Panc1 (cell line): ENCODE results near the gene SETD6. TPM values are rescaled to one million over a fixed set of nuclear protein-coding genes. Genes with fewer than 3 reads are reported as not detected.
A peak's percentile ranks its signal among the peaks of the same experiment; 100 is the strongest.

ENCODE experiments used
- ATAC-seq: fragments of 200-7000 bp; cut with Tn5 transposase; 2 replicates; pipeline ENCODE4 v1.9.1; 2020; ENCODE audit warnings: mild to moderate bottlenecking, moderate library complexity
- BruUV-seq: library from RNA; stranded (reverse); fragments of 400-500 nt; replicated peaks from 2 replicates; lab custom pipeline; 2021; lab: Mats Ljungman, UMichigan
- CTCF ChIA-PET: fragments of 300-600 bp; sonication (Branson Sonifier 250); formaldehyde crosslinking; loops from one replicate; lab custom pipeline; 2022; ENCODE audit warnings: antibody characterized with exemption; lab: Charles Lee
- POLR2A ChIA-PET: fragments of 300-600 bp; sonication (Branson Sonifier 250); formaldehyde crosslinking; loops from one replicate; lab custom pipeline; 2022; ENCODE audit warnings: antibody characterized with exemption; lab: Charles Lee
- DNase-seq: peaks from one replicate; pipeline ENCODE4 v3.0.0-alpha.2; 2010; ENCODE audit warnings: low read depth, low spot score
- H3K27ac ChIP-seq: 2 replicates; pipeline ENCODE4 v1.5.1; 2011; ENCODE audit warnings: mild to moderate bottlenecking, low read length, inconsistent platforms
- H3K27me3 ChIP-seq: fragments of 200-500 bp; sonication (Bioruptor generic); 2 replicates; pipeline ENCODE4 v1.6.0; 2014; ENCODE audit warnings: low read length, inconsistent platforms; ENCODE audit not compliant: control insufficient read depth, insufficient read depth
- H3K36me3 ChIP-seq: fragments of 200-500 bp; sonication (Bioruptor generic); 2 replicates; pipeline ENCODE4 v1.5.1; 2014; ENCODE audit warnings: inconsistent platforms, mild to moderate bottlenecking, low read length, moderate library complexity; ENCODE audit not compliant: control insufficient read depth, insufficient read depth
- H3K4me1 ChIP-seq: 2 replicates; pipeline ENCODE4 v1.5.1; 2011; ENCODE audit warnings: inconsistent platforms, mild to moderate bottlenecking, low read length, moderate library complexity; ENCODE audit not compliant: control insufficient read depth, insufficient read depth
- H3K4me3 ChIP-seq, 2 experiments: 2 replicates each; pipeline ENCODE4 v1.5.1; 2011 to 2012; ENCODE audit warnings: low read depth in 2 of 2, low read length in 2 of 2, mild to moderate bottlenecking in 2 of 2, inconsistent platforms in 1 of 2, moderate library complexity in 1 of 2
- H3K9me3 ChIP-seq: fragments of 200-500 bp; sonication (Bioruptor generic); 2 replicates; pipeline ENCODE4 v1.5.1; 2014; ENCODE audit warnings: low read depth, mild to moderate bottlenecking, inconsistent platforms, low read length, moderate library complexity; ENCODE audit not compliant: control insufficient read depth, insufficient read depth
- CTCF ChIP-seq: fragments of 450-650 bp; IDR thresholded peaks from 2 replicates; pipeline ENCODE4 v1.5.1; 2017; ENCODE audit warnings: mild to moderate bottlenecking
- POLR2AphosphoS5 ChIP-seq: IDR thresholded peaks from 2 replicates; pipeline ENCODE4 v1.6.1; 2012; ENCODE audit warnings: mild to moderate bottlenecking, low read depth, low read length, moderate library complexity
- REST ChIP-seq, 2 experiments: IDR thresholded peaks; 2 replicates each; pipeline ENCODE4 v1.6.1; 2011 to 2012; ENCODE audit warnings: low read depth in 2 of 2, control low read depth in 1 of 2, low read length in 1 of 2, mild to moderate bottlenecking in 1 of 2, moderate library complexity in 1 of 2; ENCODE audit not compliant: insufficient read depth in 1 of 2
- SIN3A ChIP-seq: IDR thresholded peaks from 2 replicates; pipeline ENCODE4 v1.6.1; 2012; ENCODE audit warnings: low read depth, mild to moderate bottlenecking, low read length, moderate library complexity, borderline replicate concordance; ENCODE audit not compliant: insufficient read depth
- TCF7L2 ChIP-seq: IDR thresholded peaks from 2 replicates; pipeline ENCODE4 v1.6.1; 2011; ENCODE audit warnings: mild to moderate bottlenecking, low read depth, low read length, inconsistent platforms
- in situ Hi-C: cut with HindIII; loops from 2 replicates; pipeline ENCODE4 v1.10.0; 2016; ENCODE audit warnings: low sequenced_read_pairs, low pct_unique_long_range_greater_than_20kb
- intact Hi-C: fragments of 100-400 bp; cut with micrococcal nuclease; formaldehyde crosslinking; loops from one replicate; pipeline ENCODE4 v1.10.0; 2022; ENCODE audit not compliant: unreplicated experiment
- total RNA-seq: library from RNA; stranded (reverse); gene quantifications from one replicate; pipeline ENCODE4 v1.2.1, GENCODE V29; 2021; ENCODE audit not compliant: unreplicated experiment

SETD6 gene
- total RNA-seq, 1 experiment from 2014 or later, result 28.3 TPM

DNA sequence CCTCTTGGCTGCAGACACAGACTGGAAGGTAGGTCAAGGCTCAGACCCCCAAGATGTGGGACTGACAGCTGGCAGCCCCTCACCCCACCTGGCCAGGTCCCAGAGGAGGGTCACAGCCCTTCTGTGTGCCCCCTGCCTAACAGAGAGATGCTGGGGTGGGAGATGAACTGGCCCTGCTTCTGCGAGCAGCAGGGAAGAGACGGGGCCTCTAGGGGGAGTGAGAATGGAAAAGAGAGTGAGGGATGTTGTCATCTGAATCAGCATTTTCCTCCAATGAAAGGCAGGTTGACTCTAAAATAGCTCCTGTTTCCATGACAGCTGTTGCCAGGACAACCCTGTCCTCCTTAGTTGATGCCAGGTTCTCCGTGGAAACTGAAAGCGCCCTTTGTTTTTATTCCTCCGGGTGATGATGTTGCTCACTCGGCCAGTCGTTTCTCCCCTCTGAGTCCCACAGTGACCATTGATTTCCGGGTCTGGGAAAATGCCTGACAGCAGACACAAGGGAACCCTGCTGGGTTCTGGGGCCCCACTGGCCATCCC is 20.3 kb upstream of the SETD6 start:
- CTCF ChIA-PET, result no interaction called here
- no peaks in the 10 kb centered on the region for H3K9me3 ChIP-seq
- BruUV-seq, result no TSS peak
- H3K4me3 ChIP-seq, result no peak overlapping the region
- ATAC-seq (peak; percentile 54), DNase-seq (no peak)
- no peaks in the 10 kb centered on the region for H3K4me1 ChIP-seq
- no peaks in the 10 kb centered on the region for H3K36me3 ChIP-seq
- intact Hi-C loops, result no loop called here
- POLR2A ChIA-PET, result no interaction called here
- TF ChIP-seq REST (IDR thresholded peaks at IDR 0.05; ENCODE audit: insufficient read depth in 1 of 2, low read depth in 2 of 2, low read length in 1 of 2) (no peak), CTCF (peak; percentile 62; the same call in 1 of the 2 replicates), TCF7L2 (no peak)
- in situ Hi-C loops, result no loop called here
- H3K27ac ChIP-seq, result no peak overlapping the region
- H3K27me3 ChIP-seq, result no peaks in the 10 kb centered on the region

DNA sequence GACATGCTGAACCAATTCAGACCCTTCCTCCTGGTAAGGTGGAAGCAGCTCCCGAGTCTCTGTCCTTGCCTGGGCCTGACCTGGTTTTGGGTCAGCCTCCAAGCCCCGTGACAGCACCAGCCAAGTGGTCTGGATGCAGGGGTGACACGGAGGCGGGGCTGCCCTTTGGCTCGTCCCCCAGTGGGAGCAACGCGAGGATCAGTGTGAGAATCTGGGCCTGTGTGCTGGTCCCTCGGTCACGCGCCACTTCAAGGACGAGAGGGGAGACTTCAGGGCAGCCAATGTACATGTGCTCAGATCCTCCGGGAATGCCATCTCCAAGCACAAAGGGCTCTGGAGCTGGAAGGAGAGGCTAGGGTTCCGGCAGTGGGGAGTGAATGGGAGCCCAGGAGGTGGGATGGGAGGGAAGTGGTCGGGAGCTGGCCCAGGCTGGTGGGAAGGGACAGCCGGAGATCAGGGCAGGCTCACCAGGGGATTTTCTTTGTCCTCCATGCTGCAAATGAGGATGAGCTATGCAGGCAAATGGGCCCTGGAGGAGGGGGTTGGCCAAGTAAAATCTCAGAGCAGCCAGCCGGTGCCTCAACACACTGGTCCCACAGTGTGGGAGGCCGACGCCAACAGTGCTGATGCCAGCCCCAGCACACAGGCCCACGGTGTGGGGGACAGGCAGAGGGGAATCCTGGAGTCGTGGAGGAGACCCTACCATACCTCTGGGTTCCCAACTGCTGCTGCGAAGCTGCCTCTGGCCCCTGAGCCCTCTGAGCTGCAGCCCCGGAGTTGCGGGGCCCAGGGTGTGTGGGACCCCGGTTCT is 19.6 kb upstream of the SETD6 start:
- BruUV-seq, result no TSS peak
- Histone ChIP-seq H3K9me3 (no peaks in the 10 kb centered on the region), H3K27me3 (no peaks in the 10 kb centered on the region), H3K4me3 (no peak overlapping the region), H3K4me1 (no peaks in the 10 kb centered on the region), H3K36me3 (no peaks in the 10 kb centered on the region), H3K27ac (no peak overlapping the region)
- ATAC-seq (no peak), DNase-seq (no peak)
- CTCF ChIA-PET, result no interaction called here
- POLR2A ChIA-PET, result no interaction called here
- intact Hi-C loops, result no loop called here
- in situ Hi-C loops, result no loop called here
- no peak for TF ChIP-seq CTCF
- no peak for TF ChIP-seq TCF7L2
- TF ChIP-seq SIN3A, result no peak
- TF ChIP-seq POLR2AphosphoS5, result no peak
- no peak for TF ChIP-seq REST (IDR thresholded peaks at IDR 0.05; ENCODE audit: insufficient read depth in 1 of 2, low read depth in 2 of 2, low read length in 1 of 2)
